D721Med (cell line): Measurements from ENCODE around the gene TGFBI.
A peak's percentile ranks its signal among the peaks of the same experiment; 100 is the strongest.

Experiments used
- DNase-seq: peaks from one replicate; pipeline ENCODE4 v3.0.0; 2011; ENCODE audit warnings: low spot score; ENCODE audit not compliant: insufficient read length
- FAIRE-seq: peaks from 2 replicates; lab custom pipeline; 2011; peaks lifted over from hg19 to GRCh38; lab: Jason Lieb, UNC
- TF ChIP-seq, protein P1 (sequence below): IDR thresholded peaks from 2 replicates; pipeline ENCODE4 v1.5.1; 2012; ENCODE audit warnings: mild to moderate bottlenecking, control low read depth; ENCODE audit not compliant: insufficient read depth; ENCODE audit errors: missing control alignments

Gene TGFBI

DNA sequence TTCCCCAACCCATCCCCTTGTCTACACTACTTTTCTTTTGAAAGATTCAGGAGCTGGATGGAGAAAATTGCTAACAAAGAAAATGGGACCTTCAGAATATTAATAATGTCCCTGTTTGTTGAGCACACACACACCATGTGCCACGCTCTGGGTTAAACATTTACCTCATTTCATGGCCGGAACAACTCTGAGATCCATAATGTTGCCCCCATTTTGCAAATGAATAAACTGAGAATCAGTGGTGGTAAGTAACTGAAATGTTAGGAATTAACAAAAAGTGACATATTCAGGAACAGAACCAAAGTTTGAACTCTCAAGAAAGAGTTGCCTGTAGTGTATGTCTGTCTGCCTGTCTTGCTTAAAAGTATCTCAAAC is 52.4 kb downstream of the TGFBI start:
- TF ChIP-seq, protein P1, sequence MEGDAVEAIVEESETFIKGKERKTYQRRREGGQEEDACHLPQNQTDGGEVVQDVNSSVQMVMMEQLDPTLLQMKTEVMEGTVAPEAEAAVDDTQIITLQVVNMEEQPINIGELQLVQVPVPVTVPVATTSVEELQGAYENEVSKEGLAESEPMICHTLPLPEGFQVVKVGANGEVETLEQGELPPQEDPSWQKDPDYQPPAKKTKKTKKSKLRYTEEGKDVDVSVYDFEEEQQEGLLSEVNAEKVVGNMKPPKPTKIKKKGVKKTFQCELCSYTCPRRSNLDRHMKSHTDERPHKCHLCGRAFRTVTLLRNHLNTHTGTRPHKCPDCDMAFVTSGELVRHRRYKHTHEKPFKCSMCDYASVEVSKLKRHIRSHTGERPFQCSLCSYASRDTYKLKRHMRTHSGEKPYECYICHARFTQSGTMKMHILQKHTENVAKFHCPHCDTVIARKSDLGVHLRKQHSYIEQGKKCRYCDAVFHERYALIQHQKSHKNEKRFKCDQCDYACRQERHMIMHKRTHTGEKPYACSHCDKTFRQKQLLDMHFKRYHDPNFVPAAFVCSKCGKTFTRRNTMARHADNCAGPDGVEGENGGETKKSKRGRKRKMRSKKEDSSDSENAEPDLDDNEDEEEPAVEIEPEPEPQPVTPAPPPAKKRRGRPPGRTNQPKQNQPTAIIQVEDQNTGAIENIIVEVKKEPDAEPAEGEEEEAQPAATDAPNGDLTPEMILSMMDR = no peak
- no peak for FAIRE-seq
- no peak for DNase-seq

DNA sequence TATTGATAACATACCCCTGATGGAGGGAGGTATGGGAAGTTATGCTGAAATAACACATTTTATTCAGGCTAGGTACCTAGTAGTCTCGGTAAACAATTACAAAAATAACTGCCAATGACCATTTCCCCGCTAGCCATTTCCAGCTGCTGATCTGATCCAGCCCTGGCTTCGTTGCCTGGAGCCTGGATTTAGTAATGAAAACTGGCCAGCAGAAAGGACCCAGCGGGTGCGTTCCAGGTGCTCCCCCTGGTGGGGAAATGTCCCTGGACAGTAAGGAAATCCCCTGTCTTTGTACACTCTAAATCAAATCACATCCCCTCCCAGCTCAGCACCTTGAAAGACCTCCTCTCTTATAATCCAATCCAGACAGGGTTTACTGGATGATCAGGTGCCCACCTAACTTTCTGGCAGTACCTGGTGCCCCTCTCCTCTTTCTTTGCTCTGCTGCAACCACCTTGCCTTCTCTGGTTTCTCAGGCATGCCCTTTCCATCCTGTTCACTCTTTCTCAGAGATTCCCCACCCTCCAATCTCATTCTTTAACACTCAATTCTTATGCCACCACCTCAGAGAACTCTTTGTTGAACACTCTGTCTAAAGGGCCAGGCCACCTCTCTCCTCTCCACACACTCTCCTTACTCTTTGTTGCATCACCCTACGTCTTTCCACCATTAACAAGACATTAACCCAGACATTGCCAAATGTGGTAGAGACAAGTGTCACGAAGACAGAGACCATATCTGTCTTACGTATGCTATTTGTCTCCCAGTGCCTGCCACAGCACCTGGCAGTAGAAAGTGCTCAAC is 53.8 kb downstream of the TGFBI start:
- FAIRE-seq (no peak), DNase-seq (peak; percentile 41)
- TF ChIP-seq, protein P1 = peak; percentile 49

DNA sequence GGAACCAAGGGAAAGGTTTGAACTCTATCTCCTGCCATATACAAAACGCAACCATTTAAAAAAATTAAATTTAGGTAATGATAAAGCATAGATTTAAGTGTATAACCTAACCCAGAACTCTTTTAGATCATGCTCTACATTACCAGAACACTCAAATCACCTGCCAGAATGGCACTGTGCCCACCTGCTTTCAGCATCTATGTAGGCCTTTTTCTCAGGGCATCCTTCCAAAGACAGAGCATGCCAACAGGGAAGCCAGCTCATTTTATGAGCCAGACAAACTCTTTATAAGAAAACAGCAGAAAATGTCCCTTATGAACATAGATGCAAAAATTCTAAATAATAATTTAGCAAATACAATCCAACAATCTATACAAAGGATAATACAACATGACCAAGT is 55.9 kb downstream of the TGFBI start:
- FAIRE-seq = no peak
- TF ChIP-seq, protein P1 = no peak
- no peak for DNase-seq

DNA sequence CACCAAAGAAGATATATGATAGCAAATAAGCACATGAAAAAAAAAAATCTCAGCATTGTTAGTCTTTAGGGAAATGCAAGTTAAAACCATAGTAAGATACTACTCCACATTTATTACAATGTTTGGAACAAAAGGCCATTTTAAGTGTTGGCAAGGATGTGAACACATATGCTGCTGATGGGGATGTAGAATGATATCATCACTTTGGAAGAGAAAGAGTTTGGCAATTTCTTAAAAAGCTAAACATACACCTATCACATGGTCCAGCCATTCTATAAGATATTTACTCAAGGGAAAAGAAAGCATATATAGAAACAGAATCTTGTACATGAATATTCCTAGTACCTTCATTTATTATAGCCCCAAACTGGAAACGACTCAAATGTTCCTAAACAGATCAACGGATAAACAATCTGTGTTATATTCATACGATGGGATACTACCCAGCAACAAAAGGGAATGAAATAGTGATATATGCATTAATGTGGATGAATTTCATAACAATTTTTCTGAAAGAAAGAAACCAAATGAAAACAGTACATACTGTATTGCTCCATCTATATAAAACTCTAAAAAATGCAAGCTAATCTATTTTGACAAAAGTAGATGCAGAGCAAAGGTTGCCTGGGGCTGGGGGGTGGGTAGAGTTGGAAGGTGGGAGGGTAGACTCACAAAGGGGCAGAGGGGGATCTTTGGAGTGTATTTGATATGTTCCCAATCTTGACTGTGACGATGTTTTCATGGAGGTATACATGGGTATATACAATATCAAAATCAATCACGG is 58.2 kb downstream of the TGFBI start:
- TF ChIP-seq, protein P1 = no peak
- DNase-seq = no peak
- no peak for FAIRE-seq

DNA sequence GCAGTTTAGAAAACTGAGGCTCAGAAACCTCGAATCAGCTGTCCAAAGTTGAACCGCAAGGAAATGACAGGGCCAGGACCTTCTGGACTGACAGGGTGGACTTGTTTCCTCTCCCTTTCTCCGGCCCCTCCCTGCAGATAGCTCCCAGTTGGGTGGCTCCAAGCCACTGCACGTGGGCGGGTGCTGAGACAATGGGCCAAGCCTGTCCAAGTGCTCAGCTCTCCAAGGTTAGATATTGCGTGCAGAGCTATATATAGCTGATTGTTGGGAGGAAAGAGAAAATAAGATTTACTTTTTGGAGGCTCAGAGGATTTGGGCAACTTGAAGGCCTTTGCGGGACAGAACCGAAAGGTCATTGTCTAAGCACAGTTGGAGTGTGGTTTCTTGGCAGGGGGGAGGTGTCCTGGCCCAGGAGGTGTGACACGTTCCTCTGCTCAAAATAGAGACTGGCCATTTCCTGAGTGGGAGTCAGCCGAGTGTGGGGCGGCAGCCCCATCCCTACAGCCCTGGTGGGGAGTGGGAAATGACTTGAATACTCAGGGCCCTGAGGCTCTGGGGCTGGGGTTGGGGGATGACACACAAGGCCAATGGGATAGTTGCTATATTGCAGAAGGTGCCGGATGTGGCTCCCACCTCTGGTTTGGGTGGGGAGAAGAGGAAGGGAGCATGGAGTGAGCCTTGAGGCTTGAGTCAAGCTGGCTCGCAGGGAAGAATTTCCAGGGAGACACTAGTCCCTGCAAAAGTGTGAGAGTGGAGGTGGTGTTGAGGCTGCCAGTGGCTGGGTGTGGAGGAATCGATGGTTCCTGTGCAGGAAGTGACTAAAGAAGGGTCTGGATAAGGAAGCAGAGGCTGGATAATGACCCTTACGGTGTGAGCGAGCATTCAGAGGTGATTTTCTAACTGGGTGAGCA is 59.4 kb downstream of the TGFBI start:
- FAIRE-seq = no peak
- no peak for DNase-seq
- TF ChIP-seq, protein P1 = no peak

DNA sequence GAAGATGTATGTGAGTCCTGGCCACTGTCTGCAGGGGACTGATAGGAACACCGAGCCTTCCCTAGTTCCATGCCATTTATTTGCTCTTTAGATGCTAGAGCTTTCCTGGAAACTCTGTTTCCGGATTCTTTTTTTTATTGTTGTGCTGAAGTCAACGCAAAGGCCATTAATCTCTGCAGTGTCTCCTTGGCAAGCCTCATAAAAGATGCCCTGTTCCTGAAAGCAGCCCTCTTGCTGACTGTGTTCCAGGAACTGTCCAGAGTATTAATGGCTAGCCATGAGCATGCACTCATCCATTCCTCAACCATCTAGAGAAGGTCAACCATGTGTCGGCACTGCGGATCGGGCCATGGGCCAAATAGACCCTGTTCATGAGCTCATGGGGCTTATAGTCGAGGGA is 61.0 kb downstream of the TGFBI start:
- no peak for FAIRE-seq
- TF ChIP-seq, protein P1 = no peak

More for the DNA sequence above, 61.0 kb downstream of the TGFBI start:
- no peak for DNase-seq
